Urinary bladder (tissue), 4 donors: ENCODE data around the gene BRWD1. TPM values are rescaled to one million over a fixed set of nuclear protein-coding genes. Genes with fewer than 3 reads are reported as not detected.

ENCODE experiments used
- DNase-seq: peaks from one replicate; pipeline ENCODE4 v3.0.0-alpha.2; 2015; ENCODE audit errors: extremely low spot score
- H3K27ac ChIP-seq: one replicate; pipeline ENCODE4 v1.5.1; 2013; ENCODE audit warnings: low read depth, mild to moderate bottlenecking, moderate library complexity
- H3K36me3 ChIP-seq: one replicate; pipeline ENCODE4 v1.6.1; 2013; ENCODE audit warnings: mild to moderate bottlenecking, moderate library complexity; ENCODE audit not compliant: insufficient read depth
- H3K4me1 ChIP-seq: one replicate; pipeline ENCODE4 v1.6.1; 2013; ENCODE audit warnings: mild to moderate bottlenecking, moderate library complexity; ENCODE audit not compliant: insufficient read depth
- H3K4me3 ChIP-seq: one replicate; pipeline ENCODE4 v1.5.1; 2013; ENCODE audit warnings: low read depth, low read length
- WGBS: extraction: QIAGEN DNeasy Blood & Tissue Kit; methylation state at CpG from one replicate; pipeline ENCODE4 v1.1.7; 2013; 5-methylcytosine and 5-hydroxymethylcytosine counted together
- polyA plus RNA-seq: library from polyadenylated mRNA; stranded (reverse); fragments of 200-250 nt; gene quantifications from one replicate; pipeline ENCODE4 v1.2.3, GENCODE V29; 2013
- total RNA-seq: library from RNA; depleted of rRNA; stranded (reverse); fragments of >200 nt; gene quantifications from one replicate; pipeline ENCODE4 v1.2.3, GENCODE V29; 2014
- donor health status: healthy with polysubstance abuse.
- donor health status: healthy.

The BRWD1 gene
- total and polyA plus RNA-seq, 2 donors: 19.5 to 195 TPM

GRCh38 chr21:39288987-39289386, 24.4 kb downstream of the BRWD1 start:
- H3K27ac ChIP-seq: no peak overlapping the region
- H3K36me3 ChIP-seq: peaks cover 2% of the 10 kb centered on the region
- no peaks in the 10 kb centered on the region for H3K4me1 ChIP-seq
- no peak for DNase-seq
- 96% methylated on average over 1 of the region's 1 CpG for WGBS
- no peak overlapping the region for H3K4me3 ChIP-seq

- peaks cover 6% of the 10 kb centered on the region for H3K36me3 ChIP-seq
- DNase-seq: no peak
- H3K4me1 ChIP-seq: no peaks in the 10 kb centered on the region
- H3K27ac ChIP-seq: no peak overlapping the region
- H3K4me3 ChIP-seq: no peak overlapping the region
- WGBS: 71% methylated on average over 6 of the region's 6 CpGs
These were observed 30.5 kb downstream of the BRWD1 start for GRCh38 chr21:39282911-39283310.

GRCh38 chr21:39281853-39282252, 31.6 kb downstream of the BRWD1 start:
- Histone ChIP-seq H3K27ac (no peak overlapping the region), H3K4me1 (no peaks in the 10 kb centered on the region), H3K4me3 (no peak overlapping the region), H3K36me3 (peaks cover 6% of the 10 kb centered on the region)
- DNase-seq: no peak
- WGBS: 93% methylated on average over 6 of the region's 6 CpGs

- no peak for DNase-seq
- no peak overlapping the region for H3K27ac ChIP-seq
- H3K4me1 ChIP-seq: no peaks in the 10 kb centered on the region
- H3K4me3 ChIP-seq: no peak overlapping the region
- WGBS: 91% methylated on average over 8 of the region's 8 CpGs
- H3K36me3 ChIP-seq: peaks cover 6% of the 10 kb centered on the region
These were observed 32.2 kb downstream of the BRWD1 start for GRCh38 chr21:39281207-39281606.

- WGBS: 89% methylated on average over 2 of the region's 2 CpGs
These were observed 43.8 kb downstream of the BRWD1 start for GRCh38 chr21:39269620-39270019.

GRCh38 chr21:39265603-39266002, 47.8 kb downstream of the BRWD1 start:
- no peak overlapping the region for H3K27ac ChIP-seq
- H3K4me1 ChIP-seq: no peaks in the 10 kb centered on the region
- DNase-seq: no peak
- whole genome bisulfite sequencing: 40% methylated on average over 2 of the region's 2 CpGs
- H3K36me3 ChIP-seq: peaks cover 10% of the 10 kb centered on the region
- no peak overlapping the region for H3K4me3 ChIP-seq

More at GRCh38 chr21:39269620-39270019, 43.8 kb downstream of the BRWD1 start:
- H3K4me1 ChIP-seq: no peaks in the 10 kb centered on the region
- H3K4me3 ChIP-seq: no peak overlapping the region
- peaks cover 7% of the 10 kb centered on the region for H3K36me3 ChIP-seq
- H3K27ac ChIP-seq: no peak overlapping the region
- DNase-seq: no peak

GRCh38 chr21:39263372-39263771, 50.1 kb downstream of the BRWD1 start:
- H3K4me1 ChIP-seq: no peaks in the 10 kb centered on the region
- no peak overlapping the region for H3K4me3 ChIP-seq
- H3K27ac ChIP-seq: no peak overlapping the region
- WGBS: 94% methylated on average over 2 of the region's 2 CpGs
- no peak for DNase-seq
- peaks cover 9% of the 10 kb centered on the region for H3K36me3 ChIP-seq

- Histone ChIP-seq H3K27ac (no peak overlapping the region), H3K4me1 (no peaks in the 10 kb centered on the region), H3K36me3 (peaks cover 4% of the 10 kb centered on the region), H3K4me3 (no peak overlapping the region)
- DNase-seq: no peak
- 61% methylated on average over 4 of the region's 4 CpGs for WGBS
These were observed 55.2 kb downstream of the BRWD1 start for GRCh38 chr21:39258207-39258606.

GRCh38 chr21:39251326-39251725, 62.1 kb downstream of the BRWD1 start:
- no peak overlapping the region for H3K27ac ChIP-seq
- WGBS: 40% methylated on average over 3 of the region's 3 CpGs
- no peaks in the 10 kb centered on the region for H3K4me1 ChIP-seq

GRCh38 chr21:39238275-39238674, 75.2 kb downstream of the BRWD1 start:
- Histone ChIP-seq H3K27ac (no peak overlapping the region), H3K4me1 (no peaks in the 10 kb centered on the region), H3K36me3 (peaks cover 6% of the 10 kb centered on the region), H3K4me3 (no peak overlapping the region)
- DNase-seq: no peak
- WGBS: 89% methylated on average over 1 of the region's 1 CpG

More at GRCh38 chr21:39251326-39251725, 62.1 kb downstream of the BRWD1 start:
- no peak overlapping the region for H3K4me3 ChIP-seq
- H3K36me3 ChIP-seq: no peaks in the 10 kb centered on the region
- DNase-seq: no peak

- DNase-seq: no peak
- Histone ChIP-seq H3K27ac (no peak overlapping the region), H3K4me3 (no peak overlapping the region), H3K36me3 (peaks cover 6% of the 10 kb centered on the region), H3K4me1 (no peaks in the 10 kb centered on the region)
- WGBS: 87% methylated on average over 3 of the region's 3 CpGs
These were observed 80.6 kb downstream of the BRWD1 start for GRCh38 chr21:39232861-39233291.

GRCh38 chr21:39224930-39225329, 88.5 kb downstream of the BRWD1 start:
- no peaks in the 10 kb centered on the region for H3K4me1 ChIP-seq
- DNase-seq: no peak
- H3K27ac ChIP-seq: no peak overlapping the region
- no peaks in the 10 kb centered on the region for H3K36me3 ChIP-seq
- H3K4me3 ChIP-seq: no peak overlapping the region
- WGBS: 98% methylated on average over 3 of the region's 3 CpGs

- H3K4me1 ChIP-seq: no peaks in the 10 kb centered on the region
- 91% methylated on average over 3 of the region's 3 CpGs for WGBS
- H3K4me3 ChIP-seq: no peak overlapping the region
- DNase-seq: no peak
- no peak overlapping the region for H3K27ac ChIP-seq
- no peaks in the 10 kb centered on the region for H3K36me3 ChIP-seq
These were observed 91.4 kb downstream of the BRWD1 start for GRCh38 chr21:39221997-39222486.

- WGBS: 96% methylated on average over 7 of the region's 7 CpGs
- Histone ChIP-seq H3K4me1 (no peaks in the 10 kb centered on the region), H3K36me3 (no peaks in the 10 kb centered on the region), H3K27ac (no peak overlapping the region), H3K4me3 (no peak overlapping the region)
- no peak for DNase-seq
These were observed 92.0 kb downstream of the BRWD1 start for GRCh38 chr21:39221282-39221996.
